ENCODE results near the gene GPER1. TPM values are rescaled to one million over a fixed set of nuclear protein-coding genes. Genes with fewer than 3 reads are reported as not detected.
A peak's percentile ranks its signal among the peaks of the same experiment; 100 is the strongest.
"Not testable (repeated sequence)": the region's sequence is repeated elsewhere in the genome, so short reads cannot be mapped to it uniquely, and the experiment has no call there.

Gene GPER1
- total RNA-seq, 2 donors from 2014 or later = 4.6 to 7.6 TPM

- DNase-seq = peak; percentile 92
- peak; percentile 92 to 95 for ATAC-seq
- intact Hi-C loops (cut with DNase I) = loop anchor here in 1 of 2 donors (5.0 kb wide), 1 partner anchor 36 kb away; the partner anchor contains the start of gene GPER1
Observed at GRCh38 chr7:1123715-1124114, 35.8 kb downstream of the GPER1 start.

GRCh38 chr7:1124164-1124563 is 36.3 kb downstream of the GPER1 start:
- intact Hi-C loops (cut with DNase I) = loop anchor here in 1 of 2 donors (5.0 kb wide), 1 partner anchor 37 kb away; the partner anchor contains the start of gene GPER1
- ATAC-seq (peak; percentile 17 to 46), DNase-seq (peak; percentile 46)

GRCh38 chr7:1124816-1125602 is 37.1 kb downstream of the GPER1 start:
- intact Hi-C loops (cut with DNase I) = loop anchor here in 1 of 2 donors (5.0 kb wide), 1 partner anchor 38 kb away; the partner anchor contains the start of gene GPER1
- DNase-seq (peak; percentile 59), ATAC-seq (peak; percentile 27 to 71)

- intact Hi-C loops (cut with DNase I) = no loop called here
- no peak for DNase-seq
- no peak for ATAC-seq
Observed at GRCh38 chr7:1125603-1125969, 37.7 kb downstream of the GPER1 start.

GRCh38 chr7:1127001-1127400 is 39.1 kb downstream of the GPER1 start:
- ATAC-seq (no peak), DNase-seq (no peak)
- intact Hi-C loops (cut with DNase I) = no loop called here

- intact Hi-C loops (cut with DNase I) = no loop called here
- no peak for DNase-seq
- no peak for ATAC-seq
Observed at GRCh38 chr7:1129431-1129830, 41.5 kb downstream of the GPER1 start.

GRCh38 chr7:1130021-1130990 is 42.4 kb downstream of the GPER1 start:
- no peak for ATAC-seq
- DNase-seq = no peak
- intact Hi-C loops (cut with DNase I) = loop anchor here in 1 of 2 donors (10.0 kb wide), 1 partner anchor 136 kb away; no protein-coding TSS in a partner anchor

- no peak for DNase-seq
- no peak for ATAC-seq
- intact Hi-C loops (cut with DNase I) = loop anchor here in 1 of 2 donors (10.0 kb wide), 1 partner anchor 137 kb away; no protein-coding TSS in a partner anchor
Observed at GRCh38 chr7:1131471-1132265, 43.8 kb downstream of the GPER1 start.

GRCh38 chr7:1134951-1135350 is 47.0 kb downstream of the GPER1 start:
- no peak for ATAC-seq
- intact Hi-C loops (cut with DNase I) = loop anchor here in 1 of 2 donors (10.0 kb wide), 1 partner anchor 140 kb away; no protein-coding TSS in a partner anchor
- DNase-seq = no peak

- intact Hi-C loops (cut with DNase I) = loop anchor here in 1 of 2 donors (10.0 kb wide), 1 partner anchor 142 kb away; no protein-coding TSS in a partner anchor
- DNase-seq = no peak
- ATAC-seq = no peak
Observed at GRCh38 chr7:1136841-1137516, 49.1 kb downstream of the GPER1 start.

- ATAC-seq (peak; percentile 88 to 92), DNase-seq (no peak)
- intact Hi-C loops (cut with DNase I) = loop anchor here in 1 of 2 donors (10.0 kb wide), 1 partner anchor 143 kb away; no protein-coding TSS in a partner anchor
Observed at GRCh38 chr7:1137517-1138167, 49.7 kb downstream of the GPER1 start.

GRCh38 chr7:1140476-1141104 is 52.7 kb downstream of the GPER1 start:
- no peak for ATAC-seq
- intact Hi-C loops (cut with DNase I) = loop anchor here in 1 of 2 donors (5.0 kb wide), 2 partner anchors 53 to 148 kb away; partner anchors contain the start of gene GPER1

GRCh38 chr7:1141651-1142050 is 53.7 kb downstream of the GPER1 start:
- ATAC-seq (no peak), DNase-seq (no peak)
- intact Hi-C loops (cut with DNase I) = loop anchor here in 1 of 2 donors (5.0 kb wide), 2 partner anchors 54 to 149 kb away; partner anchors contain the start of gene GPER1

More at GRCh38 chr7:1140476-1141104, 52.7 kb downstream of the GPER1 start:
- DNase-seq = no peak

GRCh38 chr7:1142051-1142635 is 54.2 kb downstream of the GPER1 start:
- DNase-seq (no peak), ATAC-seq (no peak)
- intact Hi-C loops (cut with DNase I) = loop anchor here in 1 of 2 donors (5.0 kb wide), 2 partner anchors 55 to 150 kb away; partner anchors contain the start of gene GPER1

GRCh38 chr7:1143031-1143430 is 55.1 kb downstream of the GPER1 start:
- intact Hi-C loops (cut with DNase I) = loop anchor here in 1 of 2 donors (5.0 kb wide), 2 partner anchors 56 to 151 kb away; partner anchors contain the start of gene GPER1
- not testable (repeated sequence) for DNase-seq, ATAC-seq
